Activated T-cell treated with anti-CD3 and anti-CD28 coated beads for 24 hours (primary cell): ENCODE data around the gene STARD3.

ENCODE experiments used
- DNase-seq: peaks from one replicate; pipeline ENCODE4 v3.0.0-alpha.2; 2020; ENCODE audit warnings: low read depth

STARD3 gene

DNA sequence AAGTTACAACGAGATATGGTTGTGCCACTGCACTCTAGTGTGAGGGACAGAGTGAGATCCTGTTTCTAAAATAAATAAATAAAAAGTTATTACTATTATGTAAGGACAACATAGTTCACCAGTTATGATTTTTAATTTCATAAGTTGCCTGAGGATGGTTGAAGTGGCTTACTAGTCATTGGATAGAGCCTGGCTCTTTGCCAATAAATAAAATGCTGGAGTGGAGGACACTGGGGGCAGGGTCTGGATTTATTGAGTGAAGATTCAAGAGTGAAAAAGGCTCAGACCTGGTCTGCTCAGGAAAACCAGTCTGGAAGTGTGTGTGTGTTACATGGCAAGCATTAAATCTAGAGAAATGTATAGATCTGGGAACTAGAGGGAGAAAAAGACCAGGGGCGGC is 2.1 kb downstream of the STARD3 start:
- DNase-seq, result no peak

DNA sequence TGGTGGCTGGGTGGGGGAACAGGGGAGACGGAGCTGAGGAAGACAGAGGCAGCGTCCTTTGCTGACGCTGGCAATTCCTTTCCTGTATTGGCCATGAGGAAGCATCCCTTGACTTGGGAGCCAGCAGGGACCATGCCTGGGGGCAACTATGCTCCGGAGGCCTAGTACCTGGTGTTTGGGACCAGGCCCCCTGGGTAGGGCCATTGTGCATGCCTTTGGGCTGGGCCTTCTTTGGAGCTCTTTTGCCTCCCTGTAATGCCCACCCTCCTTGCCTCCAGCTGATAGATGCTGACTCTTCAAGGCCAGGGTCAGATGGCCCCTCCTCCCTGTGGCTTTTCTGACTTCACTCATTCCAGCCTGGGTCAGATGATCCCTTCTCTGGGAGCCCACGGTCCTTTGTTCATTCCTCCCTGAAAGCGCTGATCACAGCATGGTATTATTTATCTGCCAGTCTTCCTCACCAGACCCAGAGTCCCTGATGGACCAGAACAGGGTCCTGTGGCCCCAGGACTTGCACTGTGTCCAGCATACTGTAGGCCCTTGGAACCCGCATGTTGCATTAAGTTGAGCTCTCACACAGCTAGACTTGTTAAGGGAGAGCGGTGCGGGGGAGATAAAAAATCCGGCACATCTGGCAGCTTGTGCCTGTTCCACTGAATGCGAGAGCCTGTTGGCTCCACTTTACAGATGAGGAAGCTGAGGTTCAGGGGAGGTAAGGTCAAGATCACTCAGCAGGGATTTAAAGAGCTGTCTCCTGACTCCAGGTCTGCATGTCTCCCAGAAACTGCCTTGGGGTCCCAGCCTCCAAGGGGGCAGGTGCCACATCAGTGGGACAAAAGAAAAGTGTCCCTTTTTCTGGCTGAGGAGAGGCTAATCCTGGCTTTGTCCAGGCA is 2.9 kb downstream of the STARD3 start:
- DNase-seq, result no peak

DNA sequence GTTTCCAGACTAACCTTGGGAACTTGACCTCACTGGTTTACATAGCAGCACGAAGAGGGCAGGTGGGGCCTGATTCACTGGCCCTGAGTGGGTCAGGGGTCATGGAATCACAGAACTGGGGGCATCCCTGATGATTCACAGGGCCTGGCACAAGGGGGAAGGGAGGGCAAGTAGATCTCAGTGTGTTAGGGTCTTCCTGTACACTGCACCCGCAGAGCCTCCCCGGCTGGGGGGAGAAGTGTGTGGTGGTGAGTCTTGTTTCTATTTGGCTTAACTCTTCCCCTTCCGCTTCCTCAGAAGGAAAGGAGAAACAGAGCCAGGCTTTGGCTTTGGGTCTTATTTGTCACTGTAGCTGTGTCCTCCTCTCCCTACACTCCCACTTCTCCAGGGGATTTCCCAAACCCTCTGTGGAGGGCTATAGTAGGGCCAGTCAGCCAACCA is 3.7 kb downstream of the STARD3 start:
- no peak for DNase-seq

DNA sequence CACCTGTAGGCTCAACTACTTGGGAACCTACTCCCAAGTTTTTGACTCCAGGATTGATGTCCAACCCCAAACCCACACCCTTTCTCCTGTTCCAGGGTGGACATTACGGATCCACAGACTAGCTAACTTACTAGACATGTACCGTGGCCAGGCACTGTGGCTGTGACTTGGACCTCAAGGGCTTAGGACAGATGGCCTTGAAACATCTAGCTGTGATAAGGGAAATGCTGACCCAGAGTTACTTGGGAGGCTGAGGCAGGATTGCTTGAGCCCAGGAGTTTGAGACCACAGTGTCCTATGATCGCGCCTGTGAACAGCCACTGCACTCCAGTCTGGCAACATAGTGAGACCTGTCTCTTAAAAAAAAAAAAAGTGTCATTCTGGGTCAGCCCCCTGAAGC is 4.2 kb downstream of the STARD3 start:
- no peak for DNase-seq

DNA sequence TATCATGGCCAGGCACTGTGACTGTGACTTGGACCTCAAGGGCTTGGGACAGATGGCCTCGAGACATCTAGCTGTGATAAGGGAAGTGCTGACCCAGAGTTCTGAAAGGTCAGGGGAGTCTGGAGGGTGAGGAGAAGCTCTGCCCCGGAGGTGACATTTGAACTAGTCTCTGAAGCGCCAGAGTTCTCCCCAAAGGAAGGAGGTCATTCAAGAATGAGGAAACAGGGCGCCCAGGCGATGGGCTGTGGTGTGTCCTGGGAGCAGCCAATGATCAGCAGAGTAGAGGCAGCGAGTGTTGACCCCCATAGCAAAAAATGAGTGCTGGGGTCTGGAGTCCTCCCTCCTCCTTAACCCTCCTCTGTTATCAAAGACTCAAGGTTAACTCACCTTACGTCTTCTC is 4.9 kb downstream of the STARD3 start:
- no peak for DNase-seq

DNA sequence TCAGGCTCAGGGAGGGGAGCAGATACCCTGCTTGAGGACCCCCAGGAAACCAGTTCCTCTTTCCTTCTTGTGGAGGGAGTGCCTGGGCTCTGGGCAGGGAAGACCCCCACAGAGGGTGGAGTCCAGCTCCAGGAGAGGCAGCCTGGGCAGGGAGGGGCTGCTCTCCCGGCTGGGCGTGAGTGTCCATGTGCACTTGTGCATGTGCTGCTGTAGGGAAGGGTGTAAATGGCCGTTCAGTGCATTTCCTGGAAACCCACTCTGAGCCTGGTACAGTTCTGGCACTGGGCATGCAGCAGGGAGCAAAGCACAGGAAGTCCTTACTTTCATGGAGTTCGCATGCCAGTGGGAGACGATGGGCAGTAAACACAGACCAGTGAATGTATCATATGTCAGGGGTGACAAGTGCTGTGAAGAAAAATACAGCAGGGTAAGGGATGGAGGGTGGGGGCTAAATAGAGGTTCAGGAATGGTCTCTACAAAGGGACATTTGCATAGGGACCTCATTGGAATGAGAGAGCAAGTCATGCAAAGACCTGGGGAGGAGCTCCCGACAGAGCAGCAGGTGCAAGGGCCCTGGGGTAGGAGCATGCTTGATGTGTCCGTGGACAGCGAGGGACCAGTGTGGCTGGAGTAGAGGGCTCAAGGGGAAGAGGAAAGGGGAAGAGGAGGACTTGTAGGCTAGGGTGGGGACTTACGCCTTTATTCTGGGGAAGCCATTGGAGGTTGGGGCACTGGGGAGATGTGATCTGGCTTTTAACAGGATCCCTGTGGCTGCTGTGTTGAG is 5.5 kb downstream of the STARD3 start:
- DNase-seq, result no peak

DNA sequence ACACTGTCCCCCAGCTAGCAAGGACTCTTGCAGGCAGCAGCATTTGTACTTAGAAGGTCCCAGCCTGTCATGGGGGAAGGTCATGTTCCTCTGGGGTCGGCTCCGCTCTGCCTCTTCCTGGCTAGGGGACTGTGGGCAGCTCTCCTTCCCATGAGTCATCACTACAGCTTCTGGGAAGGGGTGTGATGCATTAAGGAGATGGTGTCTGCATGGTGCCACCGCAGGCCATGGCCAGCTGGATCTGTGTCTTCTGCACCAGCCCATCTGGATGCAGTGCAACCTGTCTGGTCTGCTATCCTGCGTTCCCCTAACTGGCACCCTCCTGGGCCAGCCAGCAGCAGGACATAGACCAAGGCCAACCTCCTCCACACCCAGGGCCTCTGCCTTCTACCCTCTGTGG is 6.3 kb downstream of the STARD3 start:
- no peak for DNase-seq

DNA sequence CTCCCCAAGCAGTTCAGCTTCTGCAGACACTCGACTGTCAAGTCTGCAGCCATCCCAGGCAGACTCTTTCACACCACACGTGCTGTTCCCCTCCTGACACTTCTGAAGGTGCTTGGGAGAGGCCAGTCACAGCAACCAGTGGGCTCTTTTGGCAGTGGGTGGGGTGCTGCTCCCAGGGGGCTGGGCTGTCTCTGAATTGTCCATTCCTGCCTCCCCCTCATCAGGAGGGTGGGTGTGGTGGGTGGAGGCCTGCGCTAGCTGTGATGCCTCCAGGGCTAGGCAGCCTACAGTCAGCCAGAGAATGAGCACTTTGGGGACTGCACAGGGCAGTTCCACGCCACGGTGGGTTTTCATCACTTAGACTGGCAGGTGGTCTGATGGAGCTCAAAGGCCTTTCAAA is 10.3 kb downstream of the STARD3 start:
- no peak for DNase-seq

DNA sequence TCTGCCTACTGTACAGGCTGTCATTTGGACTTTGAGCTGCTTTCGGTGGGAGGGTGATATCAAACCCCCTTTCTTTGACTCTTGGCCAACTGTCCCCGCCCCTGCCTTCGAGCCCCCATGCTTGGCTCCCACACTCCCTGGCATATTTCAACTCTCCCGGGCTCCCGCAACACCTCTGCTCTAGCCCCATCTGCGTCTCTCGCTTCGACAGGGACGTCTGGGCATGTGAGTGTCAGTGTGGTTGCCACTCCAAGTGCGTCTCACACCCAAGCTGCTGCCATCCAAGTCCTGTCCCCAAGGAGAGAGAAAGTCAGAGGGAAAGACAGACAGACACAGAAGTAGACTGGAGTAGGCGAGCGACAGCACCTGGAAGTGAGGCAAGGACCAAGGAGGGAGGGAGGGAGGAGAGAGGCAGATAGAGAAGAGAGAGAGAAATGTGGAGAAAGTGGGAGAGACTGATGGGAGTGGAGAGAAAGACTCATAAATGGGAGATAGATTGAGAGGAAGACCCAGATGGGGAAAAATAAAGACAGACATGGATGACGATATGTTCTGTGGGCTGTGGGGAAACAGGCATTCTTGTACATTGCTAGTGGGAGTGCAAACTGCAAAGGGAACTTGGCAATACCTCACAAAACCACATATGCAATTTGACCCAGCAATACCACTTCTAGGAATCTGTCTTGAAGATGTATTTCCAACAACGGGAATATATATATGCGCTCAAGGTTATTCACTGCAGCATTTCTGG is 11.8 kb downstream of the STARD3 start:
- no peak for DNase-seq

DNA sequence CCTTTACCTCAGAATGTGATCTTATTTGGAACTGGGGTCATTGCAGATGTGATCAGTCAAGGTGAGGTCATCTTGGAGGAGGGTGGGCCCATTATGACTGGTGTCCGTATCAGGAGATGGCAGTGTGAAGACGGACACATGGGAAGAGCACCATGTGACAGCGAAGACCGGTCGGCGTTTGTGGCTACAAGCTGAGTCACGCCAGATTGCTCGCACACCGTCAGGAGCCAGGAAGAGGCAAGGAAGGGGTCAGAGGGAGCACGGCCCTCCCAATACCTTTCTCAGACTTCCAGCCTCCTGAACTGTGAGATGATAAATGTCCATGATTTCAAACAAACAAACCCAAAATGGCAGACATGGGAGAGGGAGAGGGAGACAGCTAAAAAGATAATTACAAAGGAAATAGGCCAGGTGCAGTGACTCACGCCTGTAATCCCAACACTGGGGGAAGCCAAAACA is 13.2 kb downstream of the STARD3 start:
- DNase-seq, result no peak

DNA sequence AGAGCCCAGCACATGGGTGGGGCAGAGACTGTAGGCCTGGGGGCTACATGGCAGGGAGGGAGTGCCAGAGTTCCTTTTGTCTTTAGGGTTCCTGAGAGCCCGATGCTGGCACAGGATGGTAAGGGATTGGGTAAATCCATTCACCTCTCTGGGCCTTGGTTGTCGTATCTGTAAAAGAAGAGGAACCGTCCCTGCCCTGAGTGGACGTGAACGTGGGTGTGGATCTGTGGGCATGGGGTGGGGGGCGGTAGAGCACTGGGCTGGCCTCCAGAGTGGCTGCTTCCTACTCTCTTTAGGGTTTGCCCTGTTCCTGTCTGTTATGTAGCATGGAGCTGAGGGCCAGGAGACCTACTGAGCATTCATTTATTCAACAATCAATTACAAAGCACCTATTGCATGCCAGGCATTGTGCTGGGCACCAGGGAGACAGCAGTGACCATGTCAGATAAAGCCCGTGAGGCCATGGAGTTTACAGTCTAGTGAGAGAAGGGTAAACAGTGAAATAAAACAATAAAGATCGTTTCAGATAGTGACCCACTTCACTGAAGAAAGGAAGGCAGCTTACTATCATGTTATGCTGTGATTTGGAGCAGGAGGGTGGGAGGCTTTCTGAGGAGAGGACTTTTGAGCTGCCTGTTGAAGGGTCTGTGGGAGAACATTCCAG is 15.1 kb downstream of the STARD3 start:
- no peak for DNase-seq

DNA sequence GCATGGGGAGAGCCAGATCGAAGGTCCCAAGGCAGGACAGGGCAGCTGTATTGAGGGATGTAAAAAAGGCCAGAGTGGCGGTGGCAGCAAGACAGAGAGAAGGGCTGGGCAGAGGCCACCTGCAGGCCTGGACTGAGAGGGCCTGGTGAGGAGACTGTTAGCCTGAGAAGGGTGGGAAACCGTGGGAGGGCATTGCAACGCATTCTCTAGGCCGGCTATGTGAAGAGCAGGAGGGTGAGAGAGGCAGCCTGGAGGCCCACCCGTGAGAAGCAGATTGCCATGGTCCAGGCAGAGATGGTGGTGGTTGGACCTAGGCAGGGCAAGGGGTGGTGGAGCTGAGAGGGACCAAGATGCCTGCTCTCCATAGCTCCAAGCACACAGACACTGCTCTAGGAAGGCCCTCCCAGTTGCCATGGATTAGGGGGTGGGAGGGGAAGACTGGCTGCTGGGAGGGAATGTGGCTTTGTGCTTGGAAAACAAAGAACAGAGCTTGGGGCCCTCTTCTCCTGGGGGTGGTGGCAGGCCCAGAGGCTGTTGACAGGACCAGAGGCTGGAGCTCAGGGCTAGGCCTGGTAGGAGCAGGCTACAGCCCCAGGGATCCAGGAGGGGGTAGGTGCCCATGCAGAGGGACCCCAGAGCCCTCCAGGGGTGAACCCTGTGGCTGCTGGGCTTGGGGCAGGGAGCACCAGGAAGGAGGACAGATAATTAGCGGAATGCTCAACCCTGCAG is 15.8 kb downstream of the STARD3 start:
- DNase-seq, result no peak

DNA sequence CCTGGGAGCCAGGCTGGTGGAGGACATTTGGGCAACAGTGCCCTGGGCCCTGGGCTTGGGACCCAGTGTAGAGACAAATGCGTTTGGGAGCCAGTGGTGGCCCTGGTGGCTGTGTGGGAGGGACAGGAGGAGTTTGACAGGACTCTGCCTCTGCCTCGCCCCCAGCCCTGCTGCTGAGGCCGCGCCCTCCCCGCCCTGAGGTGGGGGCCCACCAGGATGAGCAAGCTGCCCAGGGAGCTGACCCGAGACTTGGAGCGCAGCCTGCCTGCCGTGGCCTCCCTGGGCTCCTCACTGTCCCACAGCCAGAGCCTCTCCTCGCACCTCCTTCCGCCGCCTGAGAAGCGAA is 16.3 kb downstream of the STARD3 start:
- no peak for DNase-seq

DNA sequence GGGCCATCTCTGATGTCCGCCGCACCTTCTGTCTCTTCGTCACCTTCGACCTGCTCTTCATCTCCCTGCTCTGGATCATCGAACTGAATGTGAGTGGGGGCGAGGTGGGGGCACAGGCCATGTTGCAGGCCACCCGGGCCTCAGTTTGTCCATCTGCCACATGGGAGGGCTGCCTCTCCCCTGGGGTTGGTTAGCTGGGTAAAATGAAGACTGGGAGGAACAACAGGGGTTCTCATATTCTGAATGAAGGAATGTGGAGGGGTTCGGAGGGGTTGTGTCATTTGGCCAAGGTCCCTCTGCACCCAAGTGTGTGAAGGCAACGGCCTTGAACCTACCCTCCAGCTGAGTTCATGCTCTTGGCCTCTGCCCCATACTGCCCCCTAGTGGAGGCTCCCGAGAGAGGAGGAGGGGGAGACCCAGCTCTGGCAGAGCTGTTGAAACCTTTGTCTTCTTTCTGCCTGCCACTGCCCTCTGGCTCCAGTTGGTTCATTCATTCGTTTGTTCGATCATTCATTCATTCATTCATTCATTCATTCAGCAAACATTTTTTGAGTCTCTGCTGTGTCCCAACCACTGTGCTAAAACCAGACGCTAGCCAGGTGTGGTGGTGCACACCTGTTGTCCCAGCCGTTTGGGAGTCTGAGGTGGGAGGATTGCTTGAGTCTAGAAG is 16.9 kb downstream of the STARD3 start:
- peak; percentile 66 for DNase-seq

DNA sequence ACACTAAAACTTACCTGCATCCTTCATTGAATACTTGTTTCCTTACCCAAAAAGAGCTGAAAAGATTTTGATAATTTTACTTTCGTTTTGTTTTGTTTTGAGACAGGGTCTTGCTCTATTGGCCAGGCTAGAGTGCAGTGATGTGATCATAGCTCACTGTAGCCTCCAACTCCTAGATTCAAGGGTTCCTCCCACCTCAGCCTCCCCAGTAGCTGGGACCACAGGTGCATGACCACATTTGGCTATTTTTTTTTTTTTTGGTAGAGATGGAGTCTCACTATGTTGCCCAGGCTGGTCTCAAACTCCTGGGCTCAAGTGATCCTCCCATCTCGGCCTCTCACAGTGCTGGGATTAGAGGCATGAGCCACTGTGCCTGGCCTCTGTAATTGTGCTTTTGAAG is 18.2 kb downstream of the STARD3 start:
- DNase-seq, result no peak

DNA sequence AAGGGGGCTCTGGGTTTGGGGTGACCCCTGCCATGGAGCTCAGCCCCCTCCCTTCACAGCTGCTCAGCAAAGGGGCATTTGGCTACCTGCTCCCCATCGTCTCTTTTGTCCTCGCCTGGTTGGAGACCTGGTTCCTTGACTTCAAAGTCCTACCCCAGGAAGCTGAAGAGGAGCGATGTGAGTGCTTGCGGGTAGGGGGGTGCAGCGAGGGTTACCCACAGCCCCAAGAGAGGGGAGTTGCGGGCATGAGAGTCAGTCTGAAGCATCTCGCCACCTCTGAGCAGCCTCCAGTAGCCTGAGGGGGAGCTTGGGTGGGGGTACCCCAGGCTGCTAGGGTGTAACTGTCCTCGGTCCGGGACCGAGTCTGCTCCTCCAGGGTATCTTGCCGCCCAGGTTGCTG is 21.4 kb downstream of the STARD3 start:
- no peak for DNase-seq

DNA sequence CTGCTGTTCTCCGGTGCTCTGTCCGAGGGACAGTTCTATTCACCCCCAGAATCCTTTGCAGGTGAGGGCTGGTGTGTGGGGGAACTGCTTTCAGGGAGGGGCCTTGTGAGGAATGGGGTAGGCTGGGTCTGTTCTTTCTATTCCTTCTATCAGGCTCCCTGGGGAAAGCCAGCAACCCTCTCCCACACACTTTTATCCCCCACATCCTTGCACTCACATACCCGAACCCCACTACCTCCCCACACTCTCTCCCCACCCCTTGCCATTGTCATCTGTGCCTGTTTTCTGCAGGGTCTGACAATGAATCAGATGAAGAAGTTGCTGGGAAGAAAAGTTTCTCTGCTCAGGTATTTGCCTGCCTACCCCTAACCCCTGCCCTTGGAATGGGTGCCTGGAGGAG is 21.8 kb downstream of the STARD3 start:
- no peak for DNase-seq

DNA sequence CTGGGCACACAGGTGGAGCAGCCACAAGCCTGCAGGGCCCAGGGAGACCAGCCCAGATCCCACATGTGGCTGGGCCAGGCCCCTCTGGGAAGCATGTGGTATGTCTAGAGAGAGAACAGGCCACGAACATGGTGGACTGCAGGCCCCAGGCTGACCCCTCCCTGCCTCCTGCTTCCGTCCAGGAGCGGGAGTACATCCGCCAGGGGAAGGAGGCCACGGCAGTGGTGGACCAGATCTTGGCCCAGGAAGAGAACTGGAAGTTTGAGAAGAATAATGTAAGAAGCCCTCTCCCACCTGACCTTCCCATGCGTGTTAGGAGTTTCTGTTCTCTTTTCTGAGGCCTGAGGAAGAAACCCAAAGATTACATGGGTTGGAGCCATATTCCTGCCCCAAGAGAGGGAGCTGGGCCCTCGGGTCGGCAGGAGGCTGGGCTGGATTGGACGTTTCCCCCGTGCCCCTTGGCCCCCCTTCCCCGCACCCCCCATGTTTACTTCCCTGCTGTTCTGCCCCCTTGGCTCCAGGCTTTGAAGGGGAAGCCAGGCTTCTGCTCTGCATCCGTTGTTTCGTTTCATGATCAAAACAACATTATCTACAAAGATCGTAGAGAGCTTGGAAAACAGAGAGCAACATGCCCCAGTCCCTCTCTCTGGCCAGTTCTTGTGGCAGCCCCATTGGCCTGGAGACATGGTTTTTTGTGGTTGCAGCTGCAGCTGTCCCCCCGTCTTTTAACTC is 22.5 kb downstream of the STARD3 start:
- no peak for DNase-seq

DNA sequence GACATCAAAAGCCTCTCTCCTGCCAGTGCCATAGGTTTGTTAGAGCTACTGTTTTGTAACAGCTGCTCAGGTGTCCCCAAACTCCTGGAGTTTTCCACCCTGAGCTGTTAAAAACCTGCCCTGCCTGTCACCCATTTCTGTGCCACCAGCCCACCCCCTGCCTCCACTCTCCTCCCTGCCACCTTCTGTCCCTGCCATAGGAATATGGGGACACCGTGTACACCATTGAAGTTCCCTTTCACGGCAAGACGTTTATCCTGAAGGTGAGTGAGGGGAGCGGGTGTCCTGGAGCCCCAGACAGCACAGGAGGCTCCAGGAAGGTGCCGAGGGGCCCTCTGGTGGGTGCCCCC is 23.0 kb downstream of the STARD3 start:
- DNase-seq, result no peak
